HL-60 (cell line): ENCODE measurements around the gene MARK1.
"Not testable (repeated sequence)": the region's sequence is repeated elsewhere in the genome, so short reads cannot be mapped to it uniquely, and the experiment has no call there.

Experiments
- DNase-seq, 2 experiments: peaks; one replicate each; pipeline ENCODE4 v3.0.0-alpha.2; 2010 to 2020; ENCODE audit warnings: low read depth in 1 of 2, low spot score in 1 of 2
- H3K27ac ChIP-seq: fragments of 250-450 bp; sonication (Bioruptor Pico); replicated peaks from 2 replicates; pipeline ENCODE4 v1.5.1; 2020; ENCODE audit warnings: mild to moderate bottlenecking, moderate library complexity
- H3K27me3 ChIP-seq: fragments of 250-450 bp; sonication (Bioruptor Pico); 2 replicates; pipeline ENCODE4 v1.5.1; 2021; ENCODE audit warnings: mild to moderate bottlenecking, moderate library complexity; ENCODE audit not compliant: insufficient read depth, poor library complexity, severe bottlenecking
- H3K4me3 ChIP-seq: replicated peaks from 2 replicates; pipeline ENCODE4 v1.5.1; 2011; ENCODE audit warnings: mild to moderate bottlenecking, control low read depth, low read length; ENCODE audit not compliant: insufficient read depth
- GABPA ChIP-seq: IDR thresholded peaks from 2 replicates; pipeline ENCODE4 v1.6.1; 2012; ENCODE audit warnings: low read depth
- POLR2AphosphoS5 ChIP-seq: IDR thresholded peaks from 2 replicates; pipeline ENCODE4 v1.6.1; 2012; ENCODE audit warnings: low read depth
- SPI1 ChIP-seq: IDR thresholded peaks from 2 replicates; pipeline ENCODE4 v1.6.1; 2012; ENCODE audit warnings: low read depth, mild to moderate bottlenecking, borderline replicate concordance
- TF ChIP-seq, protein P1 (sequence below): IDR thresholded peaks from 2 replicates; pipeline ENCODE4 v1.6.1; 2012; ENCODE audit warnings: low read depth; ENCODE audit not compliant: insufficient replicate concordance
- TF ChIP-seq, protein P2 (sequence below): IDR thresholded peaks from one replicate; pipeline ENCODE4 v1.5.1; 2011; ENCODE audit warnings: low read length, control low read depth, inconsistent platforms; ENCODE audit not compliant: insufficient read depth

MARK1 gene

DNA sequence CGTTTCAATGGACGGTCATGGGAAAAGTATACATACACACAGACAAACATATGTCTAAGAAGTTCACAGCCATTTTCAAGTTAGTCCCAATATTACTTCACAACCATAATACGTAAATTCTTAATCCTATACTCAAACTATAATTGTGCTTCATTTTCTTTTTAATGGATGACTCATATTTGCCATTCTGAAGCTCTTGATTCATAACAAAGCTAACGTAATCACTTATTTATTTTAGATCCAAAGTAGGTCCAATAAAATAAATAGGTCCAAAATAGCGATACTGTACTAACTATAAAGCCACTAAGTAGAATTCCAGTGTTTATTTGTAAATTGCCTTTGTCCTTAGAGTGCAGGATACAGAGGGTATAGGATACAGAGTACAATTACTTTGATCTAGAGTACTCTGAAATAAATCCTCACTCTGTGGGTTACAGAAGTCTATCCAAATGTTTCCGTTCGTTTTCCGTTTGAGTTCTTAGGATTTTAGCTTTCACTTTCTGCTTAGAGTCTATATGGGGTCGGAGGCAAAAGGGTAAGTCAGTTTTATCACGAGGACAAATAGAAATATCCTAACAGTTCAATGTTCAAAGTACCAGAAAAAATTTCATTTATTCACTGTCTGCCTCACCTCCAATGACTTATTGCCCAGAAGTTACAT is 153.4 kb downstream of the MARK1 start:
- Histone ChIP-seq H3K27me3 (no peaks in the 10 kb centered on the region), H3K4me3 (no peak overlapping the region), H3K27ac (no peak overlapping the region)
- no peak for DNase-seq
- TF ChIP-seq GABPA (no peak), SPI1 (no peak), POLR2AphosphoS5 (no peak)
- TF ChIP-seq, protein P1, sequence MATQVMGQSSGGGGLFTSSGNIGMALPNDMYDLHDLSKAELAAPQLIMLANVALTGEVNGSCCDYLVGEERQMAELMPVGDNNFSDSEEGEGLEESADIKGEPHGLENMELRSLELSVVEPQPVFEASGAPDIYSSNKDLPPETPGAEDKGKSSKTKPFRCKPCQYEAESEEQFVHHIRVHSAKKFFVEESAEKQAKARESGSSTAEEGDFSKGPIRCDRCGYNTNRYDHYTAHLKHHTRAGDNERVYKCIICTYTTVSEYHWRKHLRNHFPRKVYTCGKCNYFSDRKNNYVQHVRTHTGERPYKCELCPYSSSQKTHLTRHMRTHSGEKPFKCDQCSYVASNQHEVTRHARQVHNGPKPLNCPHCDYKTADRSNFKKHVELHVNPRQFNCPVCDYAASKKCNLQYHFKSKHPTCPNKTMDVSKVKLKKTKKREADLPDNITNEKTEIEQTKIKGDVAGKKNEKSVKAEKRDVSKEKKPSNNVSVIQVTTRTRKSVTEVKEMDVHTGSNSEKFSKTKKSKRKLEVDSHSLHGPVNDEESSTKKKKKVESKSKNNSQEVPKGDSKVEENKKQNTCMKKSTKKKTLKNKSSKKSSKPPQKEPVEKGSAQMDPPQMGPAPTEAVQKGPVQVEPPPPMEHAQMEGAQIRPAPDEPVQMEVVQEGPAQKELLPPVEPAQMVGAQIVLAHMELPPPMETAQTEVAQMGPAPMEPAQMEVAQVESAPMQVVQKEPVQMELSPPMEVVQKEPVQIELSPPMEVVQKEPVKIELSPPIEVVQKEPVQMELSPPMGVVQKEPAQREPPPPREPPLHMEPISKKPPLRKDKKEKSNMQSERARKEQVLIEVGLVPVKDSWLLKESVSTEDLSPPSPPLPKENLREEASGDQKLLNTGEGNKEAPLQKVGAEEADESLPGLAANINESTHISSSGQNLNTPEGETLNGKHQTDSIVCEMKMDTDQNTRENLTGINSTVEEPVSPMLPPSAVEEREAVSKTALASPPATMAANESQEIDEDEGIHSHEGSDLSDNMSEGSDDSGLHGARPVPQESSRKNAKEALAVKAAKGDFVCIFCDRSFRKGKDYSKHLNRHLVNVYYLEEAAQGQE: no peak
- TF ChIP-seq, protein P2, sequence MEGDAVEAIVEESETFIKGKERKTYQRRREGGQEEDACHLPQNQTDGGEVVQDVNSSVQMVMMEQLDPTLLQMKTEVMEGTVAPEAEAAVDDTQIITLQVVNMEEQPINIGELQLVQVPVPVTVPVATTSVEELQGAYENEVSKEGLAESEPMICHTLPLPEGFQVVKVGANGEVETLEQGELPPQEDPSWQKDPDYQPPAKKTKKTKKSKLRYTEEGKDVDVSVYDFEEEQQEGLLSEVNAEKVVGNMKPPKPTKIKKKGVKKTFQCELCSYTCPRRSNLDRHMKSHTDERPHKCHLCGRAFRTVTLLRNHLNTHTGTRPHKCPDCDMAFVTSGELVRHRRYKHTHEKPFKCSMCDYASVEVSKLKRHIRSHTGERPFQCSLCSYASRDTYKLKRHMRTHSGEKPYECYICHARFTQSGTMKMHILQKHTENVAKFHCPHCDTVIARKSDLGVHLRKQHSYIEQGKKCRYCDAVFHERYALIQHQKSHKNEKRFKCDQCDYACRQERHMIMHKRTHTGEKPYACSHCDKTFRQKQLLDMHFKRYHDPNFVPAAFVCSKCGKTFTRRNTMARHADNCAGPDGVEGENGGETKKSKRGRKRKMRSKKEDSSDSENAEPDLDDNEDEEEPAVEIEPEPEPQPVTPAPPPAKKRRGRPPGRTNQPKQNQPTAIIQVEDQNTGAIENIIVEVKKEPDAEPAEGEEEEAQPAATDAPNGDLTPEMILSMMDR: no peak

DNA sequence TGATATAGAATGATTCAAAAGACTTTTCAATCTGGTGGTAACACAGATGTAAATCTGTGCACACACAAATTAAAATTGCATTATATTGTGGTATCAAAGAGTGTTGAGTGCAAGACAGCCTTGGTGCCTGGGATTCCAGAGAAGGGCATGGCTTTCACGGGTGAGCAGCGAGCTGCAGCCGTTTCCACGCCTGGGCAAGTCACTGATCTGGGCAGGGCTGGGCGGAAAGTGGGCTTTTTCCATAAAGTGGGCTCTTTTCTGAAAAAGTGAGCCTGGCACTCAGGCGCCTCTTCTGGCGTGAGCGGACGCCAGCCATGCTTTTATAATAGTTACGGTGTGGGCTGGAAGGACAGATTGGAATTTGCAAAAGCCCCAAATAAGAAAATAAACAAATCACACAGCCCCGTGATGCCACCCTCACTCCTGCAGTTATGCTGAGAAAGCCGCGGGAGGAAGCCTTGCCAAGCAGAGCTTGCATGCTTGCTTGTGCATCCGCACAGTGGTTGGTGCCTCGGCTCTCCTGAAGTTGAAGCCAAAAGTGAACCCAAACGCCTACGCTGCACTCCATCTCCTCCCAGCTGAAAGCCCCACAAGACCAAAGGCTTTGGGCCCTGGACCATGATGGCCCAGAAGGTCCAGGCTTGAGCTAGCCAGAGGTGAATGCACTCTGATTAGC is 155.1 kb downstream of the MARK1 start:
- Histone ChIP-seq H3K4me3 (no peak overlapping the region), H3K27ac (no peak overlapping the region), H3K27me3 (no peaks in the 10 kb centered on the region)
- TF ChIP-seq, protein P1: no peak
- TF ChIP-seq, protein P2: no peak
- no peak for TF ChIP-seq GABPA
- TF ChIP-seq POLR2AphosphoS5: no peak
- TF ChIP-seq SPI1: no peak
- DNase-seq: no peak

DNA sequence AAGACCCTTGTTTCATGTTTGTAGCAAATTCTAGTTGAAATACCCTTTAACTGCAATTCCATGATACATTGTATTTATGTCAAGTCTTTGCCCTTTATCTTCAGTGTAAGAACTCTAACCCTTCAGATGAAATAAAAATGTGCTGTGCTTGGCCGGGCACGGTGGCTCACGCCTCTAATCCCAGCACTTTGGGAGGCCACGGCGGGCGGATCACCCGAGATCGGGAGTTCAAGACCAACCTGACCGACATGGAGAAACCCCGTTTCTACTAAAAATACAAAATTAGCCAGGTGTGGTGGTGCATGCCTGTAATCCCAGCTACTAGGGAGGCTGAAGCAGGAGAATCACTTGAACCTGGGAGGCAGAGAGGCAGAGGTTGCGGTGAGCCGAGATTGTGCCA is 155.8 kb downstream of the MARK1 start:
- H3K4me3 ChIP-seq, DNase-seq, H3K27me3 ChIP-seq, H3K27ac ChIP-seq: not testable (repeated sequence)

DNA sequence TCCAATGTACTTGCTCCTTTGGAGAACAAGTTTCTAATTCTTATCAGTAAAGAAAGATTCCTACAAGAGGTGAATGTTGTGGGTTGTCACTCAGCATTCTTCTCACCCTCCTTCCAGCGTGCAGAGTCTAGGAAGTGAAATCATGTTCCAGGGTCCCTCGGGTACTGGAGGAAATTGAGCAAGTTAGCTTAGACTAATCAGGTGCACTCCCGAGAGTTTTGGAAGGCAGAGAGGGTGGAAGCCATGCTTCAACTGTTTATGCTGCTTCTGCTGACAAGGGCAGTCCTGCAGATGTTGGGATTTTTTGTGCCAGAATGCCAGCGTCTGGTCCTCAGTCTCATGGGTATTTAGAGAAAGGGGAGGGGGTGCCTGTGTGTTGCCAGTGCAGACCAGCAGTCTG is 157.0 kb downstream of the MARK1 start:
- no peak for TF ChIP-seq GABPA
- TF ChIP-seq, protein P2: no peak
- TF ChIP-seq, protein P1: no peak
- TF ChIP-seq POLR2AphosphoS5: no peak
- TF ChIP-seq SPI1: no peak
- DNase-seq: no peak
- no peaks in the 10 kb centered on the region for H3K27me3 ChIP-seq
- H3K27ac ChIP-seq: no peak overlapping the region
- no peak overlapping the region for H3K4me3 ChIP-seq
